Germinal center (tissue), 1 donor: ENCODE results near the gene ATP8A1.
"Not testable (repeated sequence)": the region's sequence is repeated elsewhere in the genome, so short reads cannot be mapped to it uniquely, and the experiment has no call there.

Source experiments
- DNase-seq: peaks from one replicate; pipeline ENCODE4 v3.0.0; 2012; ENCODE audit warnings: mixed read lengths, low spot score

Gene ATP8A1

DNA sequence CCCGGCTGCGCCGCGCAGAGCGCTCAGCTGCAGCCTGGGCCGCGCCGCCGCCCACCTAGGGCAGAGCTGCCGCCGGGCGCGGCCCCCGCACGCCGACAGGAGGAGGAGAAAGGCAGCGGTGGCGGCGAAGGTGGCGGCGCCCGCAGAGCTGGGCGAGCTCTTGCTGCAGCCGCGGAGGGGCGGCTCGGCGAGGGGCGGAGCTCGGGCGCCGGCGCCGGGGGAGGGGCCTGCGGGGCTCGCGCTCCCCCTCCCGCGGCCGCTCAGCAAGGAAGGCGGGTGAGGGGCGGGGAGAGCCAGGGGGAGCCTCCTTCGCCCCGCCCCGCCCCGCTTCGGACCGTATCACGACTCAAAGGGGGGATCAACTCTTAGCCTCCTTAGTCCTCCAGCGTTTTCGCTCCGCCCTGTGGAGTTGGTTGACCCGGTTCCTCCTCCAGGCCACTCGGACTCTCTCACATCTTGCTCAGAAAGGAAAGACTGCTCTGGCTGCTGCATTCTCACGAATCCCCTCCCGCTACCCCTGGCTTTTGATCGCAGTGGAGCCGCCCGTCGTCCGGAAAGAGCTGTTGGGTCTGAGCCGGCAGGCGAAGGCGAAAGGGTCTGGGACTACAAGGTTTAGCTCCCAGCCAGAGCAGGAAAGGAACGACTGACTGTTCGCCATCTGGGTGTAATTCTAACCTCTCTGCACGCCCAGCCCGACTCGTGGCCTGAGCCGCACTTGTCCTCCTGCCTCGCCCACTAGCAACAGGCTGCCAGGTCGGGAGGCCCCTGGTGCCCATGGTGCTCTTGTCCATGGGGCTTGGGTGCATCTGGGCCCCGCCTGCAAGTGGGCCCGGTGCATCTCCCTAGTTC, at the start of gene ATP8A1:
TSS of gene ATP8A1 (minus strand) at position 162 of the 849 bp plus-strand sequence. CDS start 232 bp downstream, outside the sequence.
- peak; percentile 98 for DNase-seq

DNA sequence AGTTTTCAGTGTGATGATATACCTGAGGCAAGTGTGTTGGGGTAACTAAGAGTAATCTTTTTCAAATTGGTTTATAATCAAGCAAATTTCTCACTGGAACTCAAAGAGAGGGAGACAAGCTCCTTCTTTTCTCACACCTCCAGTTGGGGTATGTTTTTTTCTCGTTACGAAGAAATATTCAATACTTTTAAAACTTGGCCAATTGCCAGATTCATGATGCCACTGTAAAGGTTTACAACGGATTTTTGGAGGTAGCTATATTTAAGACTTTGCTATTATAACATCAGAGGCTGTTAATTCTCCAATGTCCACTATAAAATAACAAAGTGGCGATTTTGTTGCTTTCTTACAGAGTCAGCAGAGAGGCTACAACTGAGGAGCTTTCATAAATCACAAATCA, 49.2 kb upstream of the ATP8A1 start:
- no peak for DNase-seq

GRCh38 chr4:42703813-42704212, 46.9 kb upstream of the ATP8A1 start:
- DNase-seq, result no peak

DNA sequence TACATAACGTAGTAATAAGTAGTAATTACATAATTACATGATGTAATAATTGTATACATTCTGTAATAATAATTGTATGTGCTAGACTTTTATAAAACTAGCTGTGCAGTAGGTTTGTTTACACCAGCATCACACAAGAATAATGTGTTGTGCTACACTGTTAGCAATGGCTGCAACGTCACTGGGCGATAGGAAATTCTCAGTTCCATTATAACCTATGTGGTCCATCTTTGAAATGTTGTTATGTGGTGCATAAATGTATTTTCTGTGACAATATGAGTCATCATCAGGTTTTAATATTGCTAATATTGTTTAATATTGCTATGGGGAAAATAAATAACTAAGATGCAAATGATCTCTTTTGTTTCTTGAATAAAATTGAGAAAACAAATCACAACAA, 46.0 kb upstream of the ATP8A1 start:
- DNase-seq, result no peak

DNA sequence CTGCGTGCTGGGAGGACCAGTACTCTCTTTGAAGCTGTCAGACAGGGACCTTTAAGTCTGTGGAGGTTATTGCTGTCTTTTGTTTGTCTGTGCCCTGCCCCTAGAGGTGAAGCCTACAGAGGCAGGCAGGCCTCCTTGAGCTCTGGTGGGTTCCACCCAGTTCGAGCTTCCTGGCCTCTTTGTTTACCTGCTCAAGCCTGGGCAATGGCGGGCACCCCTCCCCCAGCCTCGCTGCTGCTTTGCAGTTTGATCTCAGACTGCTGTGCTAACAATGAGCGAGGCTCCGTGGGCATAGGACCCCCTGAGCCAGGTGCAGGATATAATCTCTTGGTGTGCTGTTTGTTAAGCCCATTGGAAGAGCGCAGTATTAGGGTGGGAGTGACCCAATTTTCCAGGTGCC, 44.9 kb upstream of the ATP8A1 start:
- not testable (repeated sequence) for DNase-seq

GRCh38 chr4:42690537-42690936, 33.6 kb upstream of the ATP8A1 start:
- DNase-seq, result no peak

DNA sequence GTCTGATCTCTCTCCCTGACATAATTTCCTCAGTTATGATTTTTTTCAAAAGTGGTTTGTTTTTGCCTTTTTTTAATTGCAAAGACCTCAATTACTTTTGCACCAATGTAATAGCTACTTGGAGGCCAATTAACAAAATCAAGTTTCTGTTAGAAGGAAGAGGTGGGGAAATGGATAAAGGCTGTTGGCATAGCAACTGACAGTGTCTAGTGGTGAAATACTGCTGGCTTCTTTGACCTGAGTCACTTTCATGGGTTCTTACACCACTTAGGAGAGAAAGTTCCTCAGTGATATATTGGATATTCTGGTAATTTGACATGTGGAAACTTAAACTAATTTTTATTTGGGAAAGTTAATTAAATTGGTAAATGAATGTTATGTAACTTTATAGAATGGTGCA, 26.5 kb upstream of the ATP8A1 start:
- no peak for DNase-seq

DNA sequence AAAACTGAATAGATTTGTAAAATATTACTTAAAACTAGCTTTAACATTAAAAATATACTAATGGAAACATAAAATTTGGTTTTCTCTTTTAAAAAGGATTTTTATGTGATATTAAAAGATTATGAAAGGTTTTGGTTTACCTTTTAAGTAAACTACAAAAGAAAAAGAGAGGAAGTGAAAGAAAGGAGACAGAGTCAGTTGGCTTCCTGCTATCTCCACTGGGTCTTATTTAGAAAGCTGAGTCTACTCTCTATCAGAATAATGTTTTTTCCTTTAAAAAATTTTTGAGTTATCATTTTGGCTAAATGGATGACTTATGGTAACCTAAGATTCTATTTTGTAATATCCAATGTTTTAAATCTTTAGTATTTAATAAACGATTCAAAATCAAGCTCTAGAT, 21.6 kb upstream of the ATP8A1 start:
- DNase-seq, result no peak

GRCh38 chr4:42676066-42676951, 19.4 kb upstream of the ATP8A1 start:
- no peak for DNase-seq

GRCh38 chr4:42673082-42673425, 16.1 kb upstream of the ATP8A1 start:
- DNase-seq, result no peak

GRCh38 chr4:42672359-42673081, 15.6 kb upstream of the ATP8A1 start:
- no peak for DNase-seq

DNA sequence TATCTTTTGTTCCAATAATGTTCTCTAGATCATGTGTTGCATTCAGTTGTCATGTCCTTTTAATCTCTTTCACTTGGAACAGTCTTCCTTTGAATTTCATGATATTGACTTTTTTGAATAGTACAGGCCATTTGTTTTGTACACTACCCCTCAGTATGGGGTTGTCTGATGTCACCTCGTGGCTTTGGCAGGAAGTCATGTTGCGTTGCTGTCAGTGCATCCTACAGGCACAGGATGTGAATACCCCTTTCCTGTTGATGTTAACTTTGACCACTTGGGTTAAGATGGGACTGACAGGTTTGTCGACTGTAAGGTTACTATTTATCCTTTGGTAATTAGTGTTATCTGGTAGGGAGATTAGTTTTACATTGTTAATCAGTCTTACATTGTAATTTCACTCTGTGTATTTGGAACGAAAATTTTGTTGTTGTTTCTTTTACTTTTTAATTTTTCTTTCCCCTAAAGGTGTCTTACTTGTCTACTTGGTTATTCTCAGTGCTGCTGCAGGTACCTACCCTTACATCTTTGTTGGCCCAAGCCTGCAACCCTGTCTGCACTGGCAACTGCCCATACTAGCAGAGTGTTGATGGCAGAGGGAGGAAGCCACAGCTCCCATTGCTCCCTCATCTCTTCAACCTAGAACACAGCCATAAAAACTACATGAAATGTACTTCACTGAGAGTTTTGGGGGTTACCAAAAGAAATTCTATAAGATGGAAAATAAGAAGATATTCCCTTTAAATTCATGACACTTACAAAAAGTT, 14.7 kb upstream of the ATP8A1 start:
- no peak for DNase-seq

DNA sequence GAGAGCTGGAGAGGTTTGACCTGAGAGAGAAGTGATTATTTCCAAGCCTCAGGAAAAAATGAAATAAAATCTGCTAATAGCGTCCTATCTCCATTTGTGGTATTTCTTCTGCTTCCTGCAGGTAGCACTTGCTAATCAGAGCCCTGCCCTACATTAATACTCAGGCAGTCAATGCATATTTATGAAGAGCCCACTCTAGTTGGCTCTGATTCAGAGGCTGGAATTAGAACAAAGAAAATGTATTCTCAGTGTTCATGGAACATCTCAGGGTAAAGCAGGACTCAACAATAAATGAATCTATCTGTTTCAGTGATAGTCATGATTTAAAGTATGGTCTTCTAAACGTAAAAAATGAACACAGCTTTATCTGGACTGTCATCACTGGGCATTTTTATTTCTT, 1.4 kb upstream of the ATP8A1 start:
- no peak for DNase-seq

DNA sequence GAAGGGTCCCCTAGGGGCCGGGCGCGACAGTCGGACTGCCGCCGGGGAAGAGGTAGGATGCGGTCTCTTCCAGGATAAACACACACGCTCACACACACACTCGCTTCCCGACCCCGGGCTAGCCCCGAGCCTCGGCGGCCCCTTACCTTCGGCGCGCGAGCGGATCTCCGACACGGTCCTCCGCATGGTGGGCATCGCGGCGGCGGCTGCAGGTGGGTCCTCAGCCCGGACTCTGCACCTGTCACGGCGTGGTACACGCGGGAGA, 294 bp downstream of the ATP8A1 start:
- DNase-seq, result no peak

DNA sequence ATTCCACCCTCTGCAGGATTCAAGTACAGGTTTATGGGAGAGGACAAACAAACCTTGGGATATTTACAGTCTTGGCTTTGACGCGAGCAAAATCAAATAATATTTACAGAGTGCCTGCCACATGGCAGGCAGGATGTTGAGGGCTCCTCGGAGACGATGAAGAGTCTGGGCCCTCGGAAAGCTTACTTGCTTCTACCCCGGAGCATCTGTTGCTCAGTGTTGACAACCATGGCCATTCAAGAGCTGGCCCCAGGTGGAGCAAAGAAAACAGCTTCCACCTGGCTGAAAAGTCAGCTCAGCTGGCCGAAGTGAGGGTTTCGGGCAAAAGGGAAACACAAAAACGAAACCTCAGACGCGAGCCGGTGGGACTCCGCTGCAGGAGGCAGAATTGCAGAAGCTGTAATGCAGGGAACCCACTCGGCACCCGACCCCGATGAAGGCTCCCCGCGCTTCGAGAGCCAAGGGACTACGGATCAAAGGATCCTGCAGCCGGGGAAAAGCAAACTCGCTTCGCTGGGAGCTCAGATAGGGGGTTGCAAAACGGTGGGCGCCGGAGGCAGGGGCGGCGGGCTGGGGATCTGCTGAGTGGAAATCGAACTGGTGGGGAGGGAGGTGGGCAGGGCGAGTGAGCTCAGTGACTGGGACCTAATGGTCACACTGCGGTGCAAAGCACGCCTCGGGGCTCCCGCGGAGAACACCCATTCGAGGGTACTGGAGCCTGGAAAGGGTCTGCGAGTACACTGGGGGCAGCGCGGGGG, 805 bp downstream of the ATP8A1 start:
- peak; percentile 68 for DNase-seq

- DNase-seq, result no peak
Measured at GRCh38 chr4:42655269-42655637, 1.7 kb downstream of the ATP8A1 start.

DNA sequence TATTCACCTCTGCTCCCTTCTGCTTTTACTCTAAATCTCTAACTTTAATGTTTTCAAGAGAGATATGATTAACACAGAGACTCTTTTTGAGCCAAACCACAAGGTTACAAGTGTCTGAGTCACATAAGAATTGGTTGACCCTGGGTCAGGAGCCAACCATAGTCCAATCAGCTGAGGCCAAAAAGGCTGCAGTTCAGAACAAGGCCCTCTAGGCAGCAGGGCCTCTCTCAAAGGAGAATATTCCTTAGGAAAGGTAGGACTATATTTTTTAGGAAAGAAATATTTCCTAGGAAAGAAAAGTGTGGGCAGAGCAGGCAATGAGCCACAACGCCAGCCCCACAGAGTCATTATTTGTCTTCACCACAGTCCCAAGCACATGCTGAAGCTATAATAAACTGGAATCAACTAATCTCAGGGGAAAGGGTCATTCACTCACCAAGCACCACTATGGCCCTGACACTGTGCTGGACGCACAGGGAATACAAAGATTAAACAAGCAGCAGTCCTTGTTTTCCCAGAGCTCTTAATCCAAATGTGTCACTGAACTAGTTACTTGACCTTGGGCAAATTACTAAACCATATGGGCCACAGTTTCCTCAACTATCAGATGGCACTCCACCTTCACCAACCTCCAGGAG, 2.2 kb downstream of the ATP8A1 start:
- DNase-seq, result no peak

GRCh38 chr4:42653626-42654560, 3.0 kb downstream of the ATP8A1 start:
- no peak for DNase-seq

DNA sequence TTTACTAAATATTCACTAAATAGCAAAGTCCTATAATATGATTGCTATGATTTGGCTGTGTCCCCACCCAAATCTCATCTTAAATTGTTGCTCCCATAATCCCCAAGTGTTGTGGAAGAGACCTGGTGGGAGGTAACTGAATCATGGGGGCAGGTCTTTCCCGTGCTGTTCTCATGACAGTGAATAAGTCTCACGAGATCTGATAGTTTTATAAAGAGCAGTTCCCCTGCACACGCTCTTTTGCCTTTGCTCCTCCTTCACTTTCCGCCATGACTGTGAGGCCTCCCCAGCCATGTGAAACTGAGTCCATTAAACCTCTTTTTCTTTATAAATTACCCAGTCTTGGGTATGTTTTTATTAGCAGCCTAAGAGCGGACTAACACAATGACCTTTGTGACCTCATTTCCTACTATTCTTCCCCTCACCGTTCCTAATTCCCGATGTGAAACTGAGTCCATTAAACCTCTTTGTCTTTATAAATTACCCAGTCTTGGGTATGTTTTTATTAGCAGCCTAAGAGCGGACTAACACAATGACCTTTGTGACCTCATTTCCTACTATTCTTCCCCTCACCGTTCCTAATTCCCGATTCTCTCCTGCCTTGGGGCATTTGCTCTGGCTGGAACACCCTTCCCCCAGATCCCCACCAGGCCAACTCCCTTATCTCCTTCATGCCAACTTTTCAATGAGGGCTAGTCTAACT, 4.2 kb downstream of the ATP8A1 start:
- DNase-seq, result not testable (repeated sequence)
